IPS-20b (cell line): ENCODE results near the gene EGFR.

Experiments
- H3K27ac ChIP-seq: one replicate; pipeline ENCODE4 v1.5.1; 2013; ENCODE audit warnings: low read length
- H3K27me3 ChIP-seq: 2 replicates; pipeline ENCODE4 v1.6.1; 2013; ENCODE audit warnings: mild to moderate bottlenecking, low read length, inconsistent platforms; ENCODE audit not compliant: insufficient read depth
- H3K36me3 ChIP-seq: 2 replicates; pipeline ENCODE4 v1.6.1; 2013; ENCODE audit warnings: low read depth, mild to moderate bottlenecking, inconsistent platforms, low read length, moderate library complexity; ENCODE audit not compliant: insufficient read depth
- H3K4me1 ChIP-seq: 2 replicates; pipeline ENCODE4 v1.6.1; 2013; ENCODE audit warnings: mild to moderate bottlenecking, control low read depth, inconsistent platforms, low read length, moderate library complexity; ENCODE audit not compliant: insufficient read depth
- H3K4me3 ChIP-seq: 2 replicates; pipeline ENCODE4 v1.5.1; 2013; ENCODE audit warnings: mild to moderate bottlenecking, low read length, inconsistent platforms
- H3K9ac ChIP-seq: 2 replicates; pipeline ENCODE4 v1.6.1; 2013; ENCODE audit warnings: low read depth, mild to moderate bottlenecking, inconsistent platforms, low read length, moderate library complexity
- H3K9me3 ChIP-seq: 2 replicates; pipeline ENCODE4 v1.6.1; 2013; ENCODE audit warnings: mild to moderate bottlenecking, low read depth, low read length, inconsistent platforms; ENCODE audit not compliant: insufficient read depth

EGFR gene

GRCh38 chr7:55236476-55236875 lies 217.7 kb downstream of the EGFR start:
- H3K4me3 ChIP-seq, result no peak overlapping the region
- no peaks in the 10 kb centered on the region for H3K36me3 ChIP-seq
- no peaks in the 10 kb centered on the region for H3K9me3 ChIP-seq
- H3K27me3 ChIP-seq, result no peaks in the 10 kb centered on the region
- H3K4me1 ChIP-seq, result peaks cover 2% of the 10 kb centered on the region; the same call in 1 of the 2 replicates
- no peak overlapping the region for H3K9ac ChIP-seq
- H3K27ac ChIP-seq, result no peak overlapping the region

GRCh38 chr7:55237156-55237893 lies 218.5 kb downstream of the EGFR start:
- Histone ChIP-seq H3K9ac (no peak overlapping the region), H3K27me3 (no peaks in the 10 kb centered on the region), H3K36me3 (no peaks in the 10 kb centered on the region), H3K4me3 (no peak overlapping the region), H3K27ac (no peak overlapping the region), H3K9me3 (no peaks in the 10 kb centered on the region), H3K4me1 (peaks cover 2% of the 10 kb centered on the region; the same call in 1 of the 2 replicates)

DNA sequence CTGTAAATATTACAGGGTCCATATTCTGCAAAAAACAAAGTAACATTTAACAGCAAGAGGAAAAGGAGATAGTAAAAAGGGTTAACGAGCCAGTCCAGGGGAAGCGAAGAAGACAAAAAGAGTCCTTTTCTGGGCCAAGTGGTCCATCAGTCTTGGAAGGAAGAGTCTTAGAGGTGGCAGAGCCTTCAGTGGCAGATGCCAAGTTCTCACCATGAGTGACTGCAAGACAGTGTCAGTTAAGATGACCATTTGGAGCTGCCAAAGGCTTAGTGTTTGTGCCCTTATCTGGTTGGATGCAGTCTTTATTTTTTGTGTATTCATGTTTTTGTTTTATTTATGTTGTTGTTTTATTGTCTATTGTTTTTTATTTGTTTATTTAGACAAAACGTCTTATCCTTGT lies 220.6 kb downstream of the EGFR start:
- H3K9ac ChIP-seq, result no peak overlapping the region
- no peaks in the 10 kb centered on the region for H3K36me3 ChIP-seq
- no peak overlapping the region for H3K4me3 ChIP-seq
- H3K27me3 ChIP-seq, result no peaks in the 10 kb centered on the region
- peaks cover 2% of the 10 kb centered on the region; the same call in 1 of the 2 replicates for H3K4me1 ChIP-seq
- no peaks in the 10 kb centered on the region for H3K9me3 ChIP-seq
- H3K27ac ChIP-seq, result no peak overlapping the region

DNA sequence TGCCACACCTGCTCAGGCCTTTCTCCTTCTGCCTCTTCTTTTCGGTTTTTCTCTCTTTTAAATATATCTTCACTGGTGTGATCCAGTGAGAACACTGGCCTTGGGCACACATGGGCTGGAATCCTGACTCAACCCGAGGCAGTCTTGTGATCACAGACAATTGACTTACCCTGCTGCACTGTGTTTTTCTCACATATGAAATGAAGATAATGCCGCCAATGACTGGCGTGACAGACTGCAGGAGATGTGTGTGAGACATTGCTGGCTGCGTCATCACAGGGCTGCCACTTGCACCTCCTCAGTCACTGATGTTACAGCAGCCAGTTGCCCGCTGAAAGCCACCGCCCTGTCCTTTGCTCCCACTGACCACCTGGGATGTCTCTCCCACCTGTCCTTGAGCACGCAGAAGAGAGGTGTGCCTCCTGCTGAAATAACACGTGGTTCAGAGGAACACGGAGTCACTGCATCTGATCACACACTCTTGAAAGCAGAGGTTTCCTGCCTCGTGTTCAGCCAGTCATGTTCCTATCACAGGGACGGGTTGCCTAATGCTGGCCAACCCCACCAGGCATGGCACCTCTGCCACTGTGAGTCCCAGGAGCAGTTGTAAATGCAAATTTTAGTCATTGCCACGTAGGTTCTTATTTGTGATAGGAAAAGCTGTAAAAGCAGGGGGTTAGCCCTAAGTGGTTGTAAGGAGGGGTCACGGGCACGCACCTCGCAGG lies 221.8 kb downstream of the EGFR start:
- no peaks in the 10 kb centered on the region for H3K36me3 ChIP-seq
- H3K27me3 ChIP-seq, result no peaks in the 10 kb centered on the region
- no peak overlapping the region for H3K9ac ChIP-seq
- no peak overlapping the region for H3K27ac ChIP-seq
- peaks cover 2% of the 10 kb centered on the region; the same call in 1 of the 2 replicates for H3K4me1 ChIP-seq
- H3K9me3 ChIP-seq, result no peaks in the 10 kb centered on the region
- no peak overlapping the region for H3K4me3 ChIP-seq

DNA sequence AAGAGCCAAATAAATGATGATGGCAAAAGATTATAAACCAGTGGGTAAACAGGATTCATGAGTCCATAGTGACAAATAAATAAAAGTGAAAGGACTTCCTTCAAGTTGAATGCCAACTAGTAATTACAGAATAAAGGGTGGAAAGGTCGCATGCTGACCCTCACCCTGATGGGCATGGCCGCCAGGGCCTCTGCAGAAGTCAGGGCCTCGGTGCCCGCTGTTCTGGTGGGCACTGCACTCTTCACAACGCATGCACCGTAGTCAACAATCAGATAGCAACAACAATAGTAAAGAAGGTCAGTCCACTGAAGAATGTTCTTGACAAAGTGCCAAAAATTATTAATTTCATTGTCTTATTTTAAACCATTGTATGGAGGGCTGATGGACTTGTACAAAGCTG lies 223.1 kb downstream of the EGFR start:
- Histone ChIP-seq H3K27me3 (no peaks in the 10 kb centered on the region), H3K4me3 (no peak overlapping the region), H3K4me1 (peaks cover 2% of the 10 kb centered on the region; the same call in 1 of the 2 replicates), H3K27ac (no peak overlapping the region), H3K36me3 (no peaks in the 10 kb centered on the region), H3K9me3 (no peaks in the 10 kb centered on the region), H3K9ac (no peak overlapping the region)

GRCh38 chr7:55242613-55243012 lies 223.8 kb downstream of the EGFR start:
- no peaks in the 10 kb centered on the region for H3K9me3 ChIP-seq
- no peaks in the 10 kb centered on the region for H3K27me3 ChIP-seq
- H3K9ac ChIP-seq, result no peak overlapping the region
- no peaks in the 10 kb centered on the region for H3K4me1 ChIP-seq
- H3K4me3 ChIP-seq, result no peak overlapping the region
- H3K36me3 ChIP-seq, result no peaks in the 10 kb centered on the region
- no peak overlapping the region for H3K27ac ChIP-seq

GRCh38 chr7:55244006-55244745 lies 225.4 kb downstream of the EGFR start:
- Histone ChIP-seq H3K27me3 (no peaks in the 10 kb centered on the region), H3K36me3 (no peaks in the 10 kb centered on the region), H3K27ac (no peak overlapping the region), H3K4me3 (no peak overlapping the region), H3K9me3 (no peaks in the 10 kb centered on the region), H3K9ac (no peak overlapping the region), H3K4me1 (no peaks in the 10 kb centered on the region)

DNA sequence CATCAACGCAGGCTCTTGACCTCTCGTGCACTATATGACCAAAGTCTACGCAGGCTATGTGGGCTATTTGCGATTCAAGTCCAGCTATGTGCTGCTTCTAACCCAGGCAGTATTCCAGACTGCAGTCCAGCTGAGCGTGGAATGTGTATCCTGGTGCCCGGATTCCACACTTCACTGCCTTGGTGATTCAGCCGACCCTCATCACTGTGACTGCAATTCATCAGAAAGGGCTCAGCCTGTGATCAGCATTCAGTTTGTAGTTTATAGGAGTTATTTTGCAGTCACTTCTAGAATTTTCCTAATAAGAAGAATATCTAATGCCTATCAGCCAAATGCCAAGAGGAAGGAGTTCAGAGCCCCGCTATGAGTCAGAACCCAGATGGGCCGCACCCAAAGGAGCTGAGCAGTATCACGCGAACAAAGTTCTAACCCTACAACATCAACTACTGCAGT lies 226.5 kb downstream of the EGFR start:
- Histone ChIP-seq H3K9me3 (no peaks in the 10 kb centered on the region), H3K36me3 (no peaks in the 10 kb centered on the region), H3K4me3 (no peak overlapping the region), H3K27me3 (no peaks in the 10 kb centered on the region), H3K4me1 (no peaks in the 10 kb centered on the region), H3K27ac (no peak overlapping the region), H3K9ac (no peak overlapping the region)

DNA sequence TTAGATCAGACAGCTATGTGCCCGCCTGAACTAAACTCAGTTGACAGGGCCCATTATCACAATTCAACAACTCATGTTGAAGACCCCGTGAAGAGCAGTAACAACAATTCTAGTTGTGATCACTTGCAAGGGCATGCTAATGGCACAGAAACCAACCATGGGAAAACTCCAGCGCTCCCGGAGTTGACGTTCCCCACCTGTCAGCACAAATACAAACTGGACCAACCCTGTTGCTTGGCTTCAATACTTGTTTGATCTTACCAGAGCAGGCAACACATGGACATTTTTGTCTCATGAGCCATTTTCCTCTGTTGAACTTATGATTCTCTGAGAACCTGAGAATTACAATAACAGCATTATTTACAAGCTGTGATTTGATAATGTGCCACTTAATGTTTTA lies 227.4 kb downstream of the EGFR start:
- no peak overlapping the region for H3K4me3 ChIP-seq
- H3K36me3 ChIP-seq, result no peaks in the 10 kb centered on the region
- no peak overlapping the region for H3K27ac ChIP-seq
- H3K9ac ChIP-seq, result no peak overlapping the region
- 0 out of 2 replicates have a peak, but pooled peaks cover 2% of the 10 kb centered on the region for H3K27me3 ChIP-seq
- H3K9me3 ChIP-seq, result no peaks in the 10 kb centered on the region
- H3K4me1 ChIP-seq, result no peaks in the 10 kb centered on the region

DNA sequence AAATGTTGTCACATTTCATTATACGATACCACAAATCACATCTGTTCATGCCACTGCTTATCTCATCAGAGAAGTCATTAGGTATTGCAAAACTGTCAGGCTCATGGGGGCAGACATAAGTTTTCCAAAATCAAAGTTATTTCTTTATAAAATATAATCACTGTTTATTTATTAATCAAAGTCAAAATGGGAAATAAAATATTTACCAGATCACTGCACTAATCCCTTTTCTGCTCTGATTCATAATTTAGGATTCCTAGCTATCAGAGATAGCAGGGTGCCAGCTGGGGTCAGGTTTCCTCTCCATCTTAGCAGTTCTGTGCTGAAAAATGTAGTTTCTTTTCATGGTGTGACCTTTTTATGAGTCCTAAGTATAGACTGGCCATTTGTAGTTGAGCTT lies 228.6 kb downstream of the EGFR start:
- no peaks in the 10 kb centered on the region for H3K4me1 ChIP-seq
- H3K27me3 ChIP-seq, result peaks cover 14% of the 10 kb centered on the region
- H3K27ac ChIP-seq, result no peak overlapping the region

GRCh38 chr7:55248526-55248925 lies 229.7 kb downstream of the EGFR start:
- H3K4me1 ChIP-seq, result no peaks in the 10 kb centered on the region
- H3K9ac ChIP-seq, result no peak overlapping the region
- H3K36me3 ChIP-seq, result no peaks in the 10 kb centered on the region
- no peaks in the 10 kb centered on the region for H3K9me3 ChIP-seq
- no peak overlapping the region for H3K4me3 ChIP-seq
- peaks cover 25% of the 10 kb centered on the region for H3K27me3 ChIP-seq
- no peak overlapping the region for H3K27ac ChIP-seq

More for the DNA sequence above, 228.6 kb downstream of the EGFR start:
- no peaks in the 10 kb centered on the region for H3K36me3 ChIP-seq
- no peak overlapping the region for H3K9ac ChIP-seq
- H3K4me3 ChIP-seq, result no peak overlapping the region
- no peaks in the 10 kb centered on the region for H3K9me3 ChIP-seq
